Erythroblast (primary cell): ENCODE results near the gene ITPR2.

Source experiments
- GATA1 ChIP-seq: IDR thresholded peaks from 2 replicates; pipeline ENCODE4 v1.6.1; 2011; ENCODE audit warnings: low read depth, mild to moderate bottlenecking, control low read depth, low read length, moderate library complexity
- POLR2A ChIP-seq: IDR thresholded peaks from 2 replicates; pipeline ENCODE4 v1.6.1; 2011; ENCODE audit warnings: mild to moderate bottlenecking, low read length

- TF ChIP-seq POLR2A, result no peak
- TF ChIP-seq GATA1, result no peak
Measured at GRCh38 chr12:26762186-26762585, 70.8 kb downstream of the ITPR2 start.
